ENCODE measurements around the gene DNAJC15.
A peak's percentile ranks its signal among the peaks of the same experiment; 100 is the strongest.

The DNAJC15 gene

GRCh38 chr13:43159026-43159461, 135.7 kb downstream of the DNAJC15 start:
- POLR2A ChIA-PET: no interaction called here
- no peak for DNase-seq (ENCODE audit: low read depth, low spot score)
- TF ChIP-seq CTCF (IDR thresholded peaks at IDR 0.05; ENCODE audit: insufficient read depth, low read length, missing control alignments): peak; percentile 12

More at GRCh38 chr13:43159026-43159461, 135.7 kb downstream of the DNAJC15 start:
- no peak overlapping the region for H3K4me3 ChIP-seq (ENCODE audit: low read depth, low read length)
- CTCF ChIA-PET: no interaction called here
